Kidney (tissue), 14 donors: Measurements from ENCODE around the gene TYMP. TPM values are rescaled to one million over a fixed set of nuclear protein-coding genes. Genes with fewer than 3 reads are reported as not detected.
A peak's percentile ranks its signal among the peaks of the same experiment; 100 is the strongest.

Experiments used
- DNase-seq, 5 donors: peaks; one replicate each; pipeline ENCODE4 v3.0.0-alpha.2; 2013 to 2020
- FAIRE-seq: peaks from 2 replicates; lab custom pipeline; 2012; peaks lifted over from hg19 to GRCh38; lab: Jason Lieb, UNC
- H3K27ac ChIP-seq, 2 donors: one replicate each; pipeline ENCODE4 v1.7.0; 2013; ENCODE audit warnings: low read depth in 2 of 2, low read length in 2 of 2, inconsistent platforms in 1 of 2
- H3K27me3 ChIP-seq: one replicate; pipeline ENCODE4 v1.7.1; 2013; ENCODE audit warnings: low read length, inconsistent platforms; ENCODE audit not compliant: control insufficient read depth, insufficient read depth
- H3K36me3 ChIP-seq, 3 donors: one replicate each; pipeline versions ENCODE4 v1.7.0 to v1.7.1; 2013; ENCODE audit warnings: low read length in 3 of 3, control low read depth in 1 of 3, inconsistent platforms in 1 of 3; ENCODE audit not compliant: insufficient read depth in 3 of 3, control insufficient read depth in 2 of 3
- H3K4me1 ChIP-seq, 3 donors: one replicate each; pipeline versions ENCODE4 v1.7.0 to v1.7.1; 2013; ENCODE audit warnings: low read length in 3 of 3, inconsistent platforms in 1 of 3, low read depth in 1 of 3; ENCODE audit not compliant: control insufficient read depth in 2 of 3, insufficient read depth in 2 of 3
- H3K4me3 ChIP-seq, 3 donors: one replicate each; pipeline versions ENCODE4 v1.7.0 to v1.8.1; 2013; ENCODE audit warnings: low read length in 3 of 3, control low read depth in 1 of 3, inconsistent platforms in 1 of 3
- H3K9ac ChIP-seq, 3 donors: one replicate each; pipeline versions ENCODE4 v1.7.0 to v1.7.1; 2013; ENCODE audit warnings: low read length in 3 of 3, control low read depth in 1 of 3, inconsistent platforms in 1 of 3
- H3K9me3 ChIP-seq, 3 donors: one replicate each; pipeline versions ENCODE4 v1.7.0 to v1.7.1; 2013; ENCODE audit warnings: low read length in 3 of 3, control low read depth in 1 of 3, inconsistent platforms in 1 of 3; ENCODE audit not compliant: control insufficient read depth in 2 of 3, insufficient read depth in 1 of 3
- CTCF ChIP-seq: IDR thresholded peaks from 3 replicates; pipeline ENCODE4 v1.5.1; 2012; ENCODE audit warnings: mild to moderate bottlenecking, moderate library complexity, borderline replicate concordance; ENCODE audit not compliant: insufficient read depth; ENCODE audit errors: extremely low read depth
- intact Hi-C: fragments of 100-400 bp; cut with DNase I; formaldehyde crosslinking; loops from one replicate; pipeline ENCODE4 v1.11.1; 2022
- polyA plus RNA-seq: library from polyadenylated mRNA; stranded (reverse); fragments of 350-450 nt; fragmentation: Illumina TruSeq; extraction: RNeasy Lipid Tissue Mini Kit (QIAGEN cat#74804); gene quantifications from one replicate; pipeline ENCODE4 v1.2.3, GENCODE V29; 2014; ENCODE audit warnings: low read depth, low replicate concordance; ENCODE audit not compliant: insufficient read depth
- total RNA-seq: library from RNA; stranded (reverse); fragmentation: NEBNext Ultra II Directional; extraction: Animal tissue kit (Norgen Biotek cat#: 25700); gene quantifications from one replicate; pipeline ENCODE4 v1.2.1, GENCODE V29; 2021
- donor health status: control.
- donor health status: control.
- donor health status: control.
- donor health status: control.
- donor health status: control.
- donor health status: DM: yes; HTN: yes; CAD: no.
- donor health status: Normal renal cell carcinoma (clear cell type).

Gene TYMP
- total and polyA plus RNA-seq, 2 donors from 2014 or later, result 22.2 to 163 TPM

DNA sequence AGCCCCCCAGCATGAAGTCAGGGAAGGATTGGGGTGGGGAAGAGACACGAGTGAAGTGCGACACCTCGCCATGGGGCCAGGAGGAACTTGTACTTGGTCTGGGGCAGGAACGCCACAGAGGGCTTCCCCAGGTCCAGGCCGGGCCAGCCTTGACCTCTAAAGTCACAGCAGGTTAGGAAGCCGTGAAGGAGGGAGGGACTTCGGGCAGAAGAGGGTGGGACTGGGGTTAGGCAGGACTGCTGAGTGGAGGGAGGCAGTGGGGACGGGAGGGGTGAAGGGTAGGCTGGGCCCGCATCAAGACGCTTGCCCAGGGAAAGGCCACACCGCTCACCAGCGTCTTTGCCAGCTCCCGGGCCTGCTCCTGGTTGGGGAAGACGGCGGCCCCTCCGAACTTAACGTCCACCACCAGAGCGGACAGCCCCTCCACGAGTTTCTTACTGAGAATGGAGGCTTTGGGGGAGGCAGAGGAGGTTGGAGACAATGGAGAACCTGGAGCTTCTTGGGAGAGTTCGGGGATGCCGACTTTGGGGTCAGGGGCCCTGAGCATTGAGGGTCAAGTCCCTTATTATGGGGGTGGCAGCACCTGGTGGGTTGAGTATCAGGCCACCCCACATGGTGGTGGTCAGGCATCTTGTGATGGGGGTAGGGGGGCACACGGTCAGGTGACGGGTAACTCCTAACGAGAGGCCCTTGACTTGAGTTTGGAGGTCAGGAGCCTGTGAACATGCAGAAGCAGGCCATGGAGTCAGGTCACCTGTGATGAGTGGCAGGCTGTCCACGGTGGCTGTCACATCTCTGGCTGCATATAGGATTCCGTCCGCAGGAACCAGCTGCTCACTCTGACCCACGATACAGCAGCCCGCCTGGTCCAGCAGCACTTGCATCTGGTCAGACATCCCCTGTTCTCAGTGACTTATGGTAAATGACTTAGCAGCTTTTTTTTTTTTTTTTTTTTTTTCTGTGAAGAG is 2.7 kb downstream of the TYMP start:
- intact Hi-C loops, result no loop called here
- Histone ChIP-seq H3K4me1 (peaks cover 0 to 28% (median 11%) of the 10 kb centered on the region in 3 donors), H3K9me3 (no peaks in the 10 kb centered on the region), H3K36me3 (peaks cover 0 to 7% (median under 1%) of the 10 kb centered on the region in 3 donors), H3K9ac (peak overlapping the region in 1 of 3 donors; percentile 58), H3K27me3 (peaks cover 7% of the 10 kb centered on the region), H3K4me3 (peak overlapping the region in 2 of 3 donors; percentile 52 to 65), H3K27ac (peak overlapping the region; percentile 89 to 95)
- DNase-seq, result peak in 2 of 5 donors; percentile 72 to 91
- TF ChIP-seq CTCF, result no peak
- no peak for FAIRE-seq

DNA sequence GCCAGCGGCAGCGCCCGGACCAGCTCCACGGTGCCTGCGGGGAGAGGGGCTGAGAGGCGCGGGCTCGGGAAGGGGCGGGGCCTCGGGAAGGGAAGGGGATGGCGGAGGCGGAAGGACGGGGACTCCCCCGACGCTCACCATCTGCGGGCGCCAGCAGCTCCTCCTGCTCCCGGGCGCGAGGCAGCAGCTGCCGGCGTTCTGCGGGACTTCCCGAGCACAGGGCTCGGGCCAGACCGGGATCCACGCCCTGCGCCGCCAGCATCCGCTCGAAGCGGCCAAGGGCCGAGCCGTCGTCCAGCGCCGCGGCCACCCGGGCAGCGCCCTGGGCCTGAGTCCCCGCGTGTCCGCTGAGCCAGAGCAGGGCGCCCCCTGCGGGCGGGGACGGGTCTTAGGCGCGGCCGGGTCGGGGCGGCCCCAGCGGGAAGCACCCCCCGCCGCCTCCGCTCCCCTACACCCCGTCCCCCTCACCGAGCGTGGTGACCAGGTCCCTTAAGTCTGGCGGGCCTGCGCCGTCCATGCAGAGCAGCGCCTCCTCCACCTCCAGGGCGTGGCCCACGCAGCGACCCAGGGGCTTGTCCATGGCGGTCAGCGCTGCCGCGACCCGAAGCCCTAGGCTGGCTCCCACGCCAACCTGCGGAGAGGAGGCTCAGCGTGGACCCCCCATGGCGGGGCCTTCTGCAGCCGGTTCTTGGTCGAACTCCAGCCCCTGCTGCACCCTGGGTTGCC is 3.5 kb downstream of the TYMP start:
- Histone ChIP-seq H3K9ac (peak overlapping the region in 1 of 3 donors; percentile 58), H3K27me3 (peaks cover 6% of the 10 kb centered on the region), H3K4me3 (peak overlapping the region in 2 of 3 donors; percentile 52 to 65), H3K27ac (peak overlapping the region; percentile 89 to 95), H3K36me3 (peaks cover 0 to 7% (median 6%) of the 10 kb centered on the region in 3 donors), H3K9me3 (no peaks in the 10 kb centered on the region), H3K4me1 (peaks cover 0 to 28% (median 11%) of the 10 kb centered on the region in 3 donors)
- FAIRE-seq, result no peak
- DNase-seq, result peak; percentile 85 to 97 (median 87)
- TF ChIP-seq CTCF, result peak; percentile 51
- intact Hi-C loops, result no loop called here

DNA sequence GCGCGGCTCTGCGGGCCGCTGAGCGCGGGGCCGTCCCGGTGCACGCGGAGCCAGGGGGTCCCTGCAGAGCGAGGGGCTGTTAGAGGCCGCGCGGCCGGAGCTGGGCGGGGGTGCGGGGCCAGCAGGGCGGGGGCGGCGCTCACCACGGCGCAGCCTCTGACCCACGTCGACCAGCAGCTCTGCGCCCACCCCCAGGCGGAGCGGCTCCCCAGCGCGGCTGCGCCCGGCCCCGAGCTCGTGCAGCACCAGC is 4.0 kb downstream of the TYMP start:
- H3K27ac ChIP-seq, result peak overlapping the region; percentile 89 to 95
- intact Hi-C loops, result no loop called here
- no peak for FAIRE-seq
- peaks cover 0 to 7% (median 6%) of the 10 kb centered on the region in 3 donors for H3K36me3 ChIP-seq
- peak; percentile 29 for TF ChIP-seq CTCF
- H3K4me1 ChIP-seq, result peaks cover 0 to 25% (median 11%) of the 10 kb centered on the region in 3 donors
- no peak overlapping the region for H3K9ac ChIP-seq
- DNase-seq, result peak in 1 of 5 donors; percentile 91
- H3K9me3 ChIP-seq, result no peaks in the 10 kb centered on the region
- peaks cover 2% of the 10 kb centered on the region for H3K27me3 ChIP-seq
- peak overlapping the region in 2 of 3 donors; percentile 24 to 65 for H3K4me3 ChIP-seq
